SH-SY5Y (cell line): ENCODE data around the gene CSPG4.

ENCODE experiments used
- GATA2 ChIP-seq: IDR thresholded peaks from 2 replicates; pipeline ENCODE4 v1.6.1; 2011; ENCODE audit warnings: mild to moderate bottlenecking, low read depth, low read length
- GATA3 ChIP-seq: IDR thresholded peaks from 2 replicates; pipeline ENCODE4 v1.6.1; 2011; ENCODE audit warnings: low read depth, mild to moderate bottlenecking, low read length, moderate library complexity

The CSPG4 gene

GRCh38 chr15:75725719-75726607 lies 13.3 kb upstream of the CSPG4 start:
- no peak for TF ChIP-seq GATA2
- TF ChIP-seq GATA3: no peak

DNA sequence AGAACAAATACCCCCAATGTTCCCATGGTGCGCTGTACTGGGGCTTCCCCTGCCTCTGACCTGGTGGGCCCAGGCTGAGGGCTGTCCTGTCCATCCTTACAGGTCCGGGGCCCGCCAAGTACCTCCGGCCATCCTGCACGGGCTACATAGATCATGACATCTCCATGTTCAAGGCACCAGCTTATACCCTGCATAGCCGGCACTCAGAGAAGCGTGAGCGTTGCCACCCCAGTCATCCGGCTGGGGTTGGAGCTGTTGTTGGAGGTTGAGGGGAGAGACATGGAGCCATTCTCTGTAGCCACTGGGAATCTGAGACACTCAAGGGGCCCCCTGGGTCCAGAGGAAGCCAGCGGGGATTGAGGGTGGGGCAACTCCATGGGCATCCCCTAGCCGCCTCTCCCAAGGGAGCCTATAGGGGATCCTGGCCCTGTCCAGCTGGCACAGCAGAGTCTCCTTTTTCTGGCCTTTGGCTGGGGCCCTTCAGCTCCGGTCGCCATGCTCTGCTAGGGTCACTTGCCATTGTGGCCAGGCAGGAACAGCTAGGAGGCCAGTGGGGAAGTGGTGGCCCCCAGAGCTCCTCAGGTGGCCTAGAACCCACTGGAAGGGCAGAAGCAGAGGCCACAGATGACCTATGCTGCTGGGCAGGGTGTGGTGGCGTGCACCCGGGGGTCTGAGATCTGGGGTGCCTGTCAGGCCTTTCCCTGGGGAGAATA lies 12.5 kb upstream of the CSPG4 start:
- TF ChIP-seq GATA3 (no peak), GATA2 (no peak)

DNA sequence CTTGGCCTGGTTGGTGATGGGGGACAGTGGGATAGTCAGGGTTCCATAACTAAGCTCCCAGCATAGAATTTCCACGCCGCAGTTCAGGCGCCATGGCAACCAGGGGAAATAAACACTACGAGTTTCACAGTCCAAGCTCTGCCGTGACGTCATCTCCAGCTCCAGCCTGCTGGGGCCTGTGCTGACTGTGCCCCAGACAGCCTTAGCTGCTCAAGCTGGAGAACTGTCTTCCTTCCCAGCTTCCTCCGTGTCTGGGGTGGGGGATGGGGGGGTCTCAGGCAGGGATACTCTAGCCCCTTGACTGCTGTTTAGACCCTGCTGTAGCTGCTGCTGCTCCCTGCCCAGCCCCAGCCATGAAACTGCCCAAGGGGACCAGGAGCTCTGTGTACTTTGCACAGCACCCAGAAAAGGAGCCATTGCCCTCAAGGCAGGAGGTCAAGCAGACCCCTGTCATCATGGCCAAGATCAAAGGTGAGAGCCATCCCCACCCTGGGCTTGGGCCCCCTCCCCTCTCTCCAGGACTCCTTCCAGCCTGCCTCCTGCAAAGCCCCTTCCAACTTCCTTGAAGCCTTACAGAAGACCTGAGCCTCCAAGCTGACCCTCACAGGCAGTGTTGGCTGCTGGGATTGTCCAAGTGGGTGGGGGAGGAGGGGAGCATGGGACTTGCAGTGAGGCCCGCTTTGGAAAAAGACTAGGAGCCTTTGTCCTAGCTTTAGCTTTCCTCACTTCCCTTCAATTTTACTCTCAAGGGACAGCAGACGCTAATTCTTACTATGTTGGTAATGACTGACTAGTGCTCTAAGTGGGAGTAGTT lies 11.4 kb upstream of the CSPG4 start:
- no peak for TF ChIP-seq GATA2
- no peak for TF ChIP-seq GATA3

DNA sequence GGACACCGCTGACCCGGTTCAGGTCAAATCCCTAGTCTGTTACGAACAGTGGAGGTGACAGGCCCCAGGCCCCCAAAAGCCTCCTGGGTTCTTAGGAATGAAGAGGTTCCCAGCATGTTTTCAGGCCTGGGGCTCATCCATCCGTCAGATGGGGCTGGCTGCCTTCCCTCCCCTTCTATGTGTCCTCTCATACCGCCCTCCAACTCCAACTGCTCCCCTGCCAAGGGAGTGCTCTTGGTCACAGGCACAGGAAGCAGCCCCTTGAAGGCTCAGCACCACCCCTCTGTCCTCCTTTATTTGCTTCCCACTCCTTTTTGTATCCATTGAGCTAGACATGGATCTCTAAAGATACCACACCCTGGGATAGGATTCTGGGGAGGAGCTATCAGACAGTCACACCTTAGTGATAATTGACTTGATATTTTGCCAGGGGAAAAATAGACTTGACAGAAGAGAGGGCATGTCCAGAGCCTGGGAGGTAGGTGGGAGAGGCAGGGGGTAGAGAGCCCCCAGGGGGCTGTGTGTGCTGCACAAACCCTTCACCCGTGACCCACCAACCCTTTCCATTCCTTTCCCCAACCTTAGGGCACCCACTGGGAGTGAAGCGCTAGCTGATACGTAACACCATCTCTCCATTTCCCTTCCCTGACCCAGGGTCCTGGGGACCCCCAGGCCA lies 10.7 kb upstream of the CSPG4 start:
- TF ChIP-seq GATA3 (no peak), GATA2 (no peak)

- TF ChIP-seq GATA3 (no peak), GATA2 (no peak)
These were observed 9.5 kb upstream of the CSPG4 start for GRCh38 chr15:75721923-75722870.

DNA sequence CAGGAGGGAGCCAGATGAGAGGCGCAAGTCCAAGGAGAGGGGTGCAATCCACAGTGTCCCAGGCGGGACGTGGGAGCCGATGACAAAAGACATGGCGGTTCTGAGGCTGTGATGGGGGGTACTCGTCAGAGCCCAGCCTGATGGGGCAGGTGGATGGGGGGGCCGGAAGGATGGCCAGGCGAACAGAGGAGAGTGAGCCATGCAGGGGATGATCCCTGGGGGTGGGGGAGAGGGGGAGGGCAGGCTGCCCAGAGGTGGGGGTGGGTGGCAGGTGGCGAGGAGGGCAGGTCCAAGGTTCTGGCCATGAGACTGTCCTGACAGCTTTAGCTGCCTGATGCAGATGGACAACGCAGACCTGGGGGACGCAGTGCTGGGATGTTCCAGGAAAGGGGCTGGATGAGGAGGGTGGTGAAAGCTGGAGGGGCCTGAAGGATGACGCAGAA lies 8.9 kb upstream of the CSPG4 start:
- TF ChIP-seq GATA2: no peak
- no peak for TF ChIP-seq GATA3

DNA sequence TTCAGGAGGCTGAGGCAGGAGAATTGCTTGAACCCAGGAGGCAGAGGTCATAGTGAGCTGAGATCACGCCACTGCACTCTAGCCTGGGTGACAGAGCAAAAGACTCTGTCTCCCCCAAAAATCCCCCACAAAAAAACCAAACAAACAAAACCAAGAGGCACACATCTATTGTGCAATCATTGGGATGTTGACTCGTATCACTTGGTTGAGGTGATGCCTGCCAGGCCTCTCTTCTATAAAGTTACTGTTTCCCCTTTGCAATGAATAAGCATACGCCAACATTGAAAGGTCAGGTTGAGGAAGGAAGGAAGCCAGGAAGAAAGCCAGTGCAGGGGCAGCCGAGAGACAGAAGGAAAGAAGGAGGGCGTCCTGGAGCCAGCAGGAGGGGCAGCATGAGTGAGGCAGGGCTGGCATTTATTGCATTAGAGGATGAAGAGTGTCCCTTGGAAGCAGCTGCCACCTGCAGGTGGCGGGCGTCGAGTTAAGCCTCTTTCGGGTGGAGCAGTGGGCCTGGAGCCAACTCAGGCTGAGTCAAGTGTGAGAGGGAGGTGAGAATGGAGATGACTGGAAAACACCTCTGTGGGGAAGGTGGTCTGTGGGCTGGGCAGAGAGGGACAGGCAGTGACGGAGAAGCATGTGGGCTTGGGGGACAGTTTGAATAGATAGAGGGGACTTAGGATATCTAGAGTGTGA lies 8.3 kb upstream of the CSPG4 start:
- TF ChIP-seq GATA3 (no peak), GATA2 (no peak)

GRCh38 chr15:75720297-75720696 lies 7.6 kb upstream of the CSPG4 start:
- TF ChIP-seq GATA2 (no peak), GATA3 (no peak)

- 0 out of 2 replicates have a peak, but pooled peaks have one; percentile 29 for TF ChIP-seq GATA2
- TF ChIP-seq GATA3: no peak
These were observed 5.7 kb upstream of the CSPG4 start for GRCh38 chr15:75718328-75718727.

- TF ChIP-seq GATA3 (no peak), GATA2 (no peak)
These were observed 1.5 kb upstream of the CSPG4 start for GRCh38 chr15:75714195-75714594.

GRCh38 chr15:75713338-75713895 lies 769 bp upstream of the CSPG4 start:
- no peak for TF ChIP-seq GATA3
- no peak for TF ChIP-seq GATA2

DNA sequence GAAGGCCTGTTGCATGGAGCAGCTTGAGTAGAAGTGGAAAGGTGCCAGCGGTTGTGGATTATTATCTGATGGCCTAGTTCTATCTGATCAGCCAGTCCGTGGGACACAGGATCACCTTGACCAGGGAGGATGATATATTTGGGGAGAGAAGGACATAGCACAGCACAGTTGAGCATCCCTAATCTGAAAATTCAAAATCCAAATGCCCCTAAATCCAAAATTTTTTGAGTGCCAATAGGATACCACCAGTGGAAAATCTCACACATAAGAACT lies 6.0 kb downstream of the CSPG4 start:
- TF ChIP-seq GATA2 (peak; percentile 67), GATA3 (no peak)
